Measurements from ENCODE around the gene ARIH2. TPM values are rescaled to one million over a fixed set of nuclear protein-coding genes. Genes with fewer than 3 reads are reported as not detected.

Gene ARIH2
- total and polyA plus RNA-seq, 9 of the 15 experiments (the other 6 are each of a cell fraction or from before 2014, with no cell fraction given), result 27.0 to 120 (median 108) TPM

MicroRNA genes within 50 kb of the gene (microRNA counts, 767-probe panel; counts per million panel counts)
- 6,692 counts per million, percentile 95 among the panel's probes with 10 or more counts for microRNA hsa-miR-191-5p
- microRNA hsa-miR-425-5p, result 4,606 counts per million, percentile 86 among the panel's probes with 10 or more counts

Small RNAs within 50 kb of the gene (microRNA-seq; reads per million reads assigned to microRNA genes)
- gene MIR191 (ENCODE audit: borderline microRNAs expressed) (5,391 reads per million, percentile 98 among the genes with 10 or more reads in this experiment), gene MIR425 (ENCODE audit: borderline microRNAs expressed) (20,281 reads per million, percentile 99 among the genes with 10 or more reads in this experiment)

Small RNAs within 50 kb of the gene (small RNA-seq; reads per million reads assigned to genes)
- gene MIR191 (11,765 reads per million, percentile 100 among the genes with 10 or more reads in this experiment), gene MIR425 (331 reads per million, percentile 99 among the genes with 10 or more reads in this experiment)

Other genes starting within 250 kb of the ARIH2 start
Only the 7 nearest of the 14 such genes appear.
- 37.6 and 56.2 TPM in 2 replicates for gene PRKAR2A, start 71.0 kb upstream of the ARIH2 start, total RNA-seq (2014; rRNA removed)
- 48.6 and 50.1 TPM in 2 replicates for gene PRKAR2A, start 71.0 kb upstream of the ARIH2 start, total RNA-seq (2014; rRNA removed; fragmentation: Illumina TruSeq; extraction: Trizol)
- gene PRKAR2A, start 71.0 kb upstream of the ARIH2 start, total RNA-seq (2015; rRNA removed; fragmentation: Illumina TruSeq; extraction: Trizol), result 50.7 and 53.0 TPM in 2 replicates
- gene PRKAR2A, start 71.0 kb upstream of the ARIH2 start, total RNA-seq (2021), result 84.4 and 84.5 TPM in 2 replicates
- gene PRKAR2A, start 71.0 kb upstream of the ARIH2 start, polyA plus RNA-seq (2011; rRNA removed), result 14.4 and 22.8 TPM in 2 replicates
- gene PRKAR2A, start 71.0 kb upstream of the ARIH2 start, polyA plus RNA-seq (2014; fragmentation: Illumina TruSeq; extraction: Trizol), result 39.3 and 50.3 TPM in 2 replicates
- 10 to 100 TPM; 15.9 to 19.8 TPM for gene PRKAR2A, start 71.0 kb upstream of the ARIH2 start, polyA plus RNA-seq (2014; fragmentation: Nextera tagmentation; extraction: Ambion mirVana)
- gene PRKAR2A, start 71.0 kb upstream of the ARIH2 start, polyA plus RNA-seq (2014; rRNA removed), result 17.7 and 19.2 TPM in 2 replicates
- 14.3 and 22.3 TPM in 2 replicates for gene SLC25A20, start 20.0 kb upstream of the ARIH2 start, total RNA-seq (2014; rRNA removed)
- 28.5 and 29.1 TPM in 2 replicates for gene SLC25A20, start 20.0 kb upstream of the ARIH2 start, total RNA-seq (2014; rRNA removed; fragmentation: Illumina TruSeq; extraction: Trizol)
- 22.1 and 24.2 TPM in 2 replicates for gene SLC25A20, start 20.0 kb upstream of the ARIH2 start, total RNA-seq (2015; rRNA removed; fragmentation: Illumina TruSeq; extraction: Trizol)
- 15.9 and 17.8 TPM in 2 replicates for gene SLC25A20, start 20.0 kb upstream of the ARIH2 start, total RNA-seq (2021)
- gene SLC25A20, start 20.0 kb upstream of the ARIH2 start, polyA plus RNA-seq (2011; rRNA removed), result 30.9 and 48.1 TPM in 2 replicates
- 25.1 and 25.4 TPM in 2 replicates for gene SLC25A20, start 20.0 kb upstream of the ARIH2 start, polyA plus RNA-seq (2014; fragmentation: Illumina TruSeq; extraction: Trizol)
- 10 to 100 TPM; 19.0 to 20.9 TPM for gene SLC25A20, start 20.0 kb upstream of the ARIH2 start, polyA plus RNA-seq (2014; fragmentation: Nextera tagmentation; extraction: Ambion mirVana)
- 21.6 and 30.4 TPM in 2 replicates for gene SLC25A20, start 20.0 kb upstream of the ARIH2 start, polyA plus RNA-seq (2014; rRNA removed)
- gene P4HTM, start 71.4 kb downstream of the ARIH2 start, total RNA-seq (2014; rRNA removed), result 0.23 and 0.33 TPM in 2 replicates
- gene P4HTM, start 71.4 kb downstream of the ARIH2 start, total RNA-seq (2014; rRNA removed; fragmentation: Illumina TruSeq; extraction: Trizol), result 0.25 and 0.32 TPM in 2 replicates
- gene P4HTM, start 71.4 kb downstream of the ARIH2 start, total RNA-seq (2015; rRNA removed; fragmentation: Illumina TruSeq; extraction: Trizol), result 0.14 TPM in 1 of 2 replicates, not detected in the other
- gene P4HTM, start 71.4 kb downstream of the ARIH2 start, total RNA-seq (2021), result 0.27 and 0.66 TPM in 2 replicates
- 0.30 and 0.47 TPM in 2 replicates for gene P4HTM, start 71.4 kb downstream of the ARIH2 start, polyA plus RNA-seq (2011; rRNA removed)
- gene P4HTM, start 71.4 kb downstream of the ARIH2 start, polyA plus RNA-seq (2014; fragmentation: Illumina TruSeq; extraction: Trizol), result 0.09 and 0.29 TPM in 2 replicates
- not detected for gene P4HTM, start 71.4 kb downstream of the ARIH2 start, polyA plus RNA-seq (2014; fragmentation: Nextera tagmentation; extraction: Ambion mirVana)
- 0.22 and 0.29 TPM in 2 replicates for gene P4HTM, start 71.4 kb downstream of the ARIH2 start, polyA plus RNA-seq (2014; rRNA removed)
- gene WDR6, start 88.5 kb downstream of the ARIH2 start, total RNA-seq (2014; rRNA removed), result 33.7 and 43.1 TPM in 2 replicates
- 29.7 and 40.0 TPM in 2 replicates for gene WDR6, start 88.5 kb downstream of the ARIH2 start, total RNA-seq (2014; rRNA removed; fragmentation: Illumina TruSeq; extraction: Trizol)
- 44.7 and 46.7 TPM in 2 replicates for gene WDR6, start 88.5 kb downstream of the ARIH2 start, total RNA-seq (2015; rRNA removed; fragmentation: Illumina TruSeq; extraction: Trizol)
- 90.4 and 90.6 TPM in 2 replicates for gene WDR6, start 88.5 kb downstream of the ARIH2 start, total RNA-seq (2021)
- gene WDR6, start 88.5 kb downstream of the ARIH2 start, polyA plus RNA-seq (2011; rRNA removed), result 47.6 and 69.8 TPM in 2 replicates
- gene WDR6, start 88.5 kb downstream of the ARIH2 start, polyA plus RNA-seq (2014; fragmentation: Illumina TruSeq; extraction: Trizol), result 73.7 and 77.8 TPM in 2 replicates
- gene WDR6, start 88.5 kb downstream of the ARIH2 start, polyA plus RNA-seq (2014; fragmentation: Nextera tagmentation; extraction: Ambion mirVana), result 10 to 100 TPM in 1 of 2 experiments, 1 to 10 TPM in 1; 8.9 to 14.2 TPM
- gene WDR6, start 88.5 kb downstream of the ARIH2 start, polyA plus RNA-seq (2014; rRNA removed), result 60.4 and 66.9 TPM in 2 replicates
- 15.7 and 18.0 TPM in 2 replicates for gene DALRD3, start 99.7 kb downstream of the ARIH2 start, total RNA-seq (2014; rRNA removed)
- 8.4 and 11.6 TPM in 2 replicates for gene DALRD3, start 99.7 kb downstream of the ARIH2 start, total RNA-seq (2014; rRNA removed; fragmentation: Illumina TruSeq; extraction: Trizol)
- gene DALRD3, start 99.7 kb downstream of the ARIH2 start, total RNA-seq (2015; rRNA removed; fragmentation: Illumina TruSeq; extraction: Trizol), result 10.6 and 11.9 TPM in 2 replicates
- gene DALRD3, start 99.7 kb downstream of the ARIH2 start, total RNA-seq (2021), result 15.7 and 16.0 TPM in 2 replicates
- 30.5 and 31.3 TPM in 2 replicates for gene DALRD3, start 99.7 kb downstream of the ARIH2 start, polyA plus RNA-seq (2011; rRNA removed)
- 14.4 and 15.9 TPM in 2 replicates for gene DALRD3, start 99.7 kb downstream of the ARIH2 start, polyA plus RNA-seq (2014; fragmentation: Illumina TruSeq; extraction: Trizol)
- 1 to 10 TPM; 6.6 to 7.2 TPM for gene DALRD3, start 99.7 kb downstream of the ARIH2 start, polyA plus RNA-seq (2014; fragmentation: Nextera tagmentation; extraction: Ambion mirVana)
- gene DALRD3, start 99.7 kb downstream of the ARIH2 start, polyA plus RNA-seq (2014; rRNA removed), result 18.3 and 20.5 TPM in 2 replicates
- 127 and 133 TPM in 2 replicates for gene NDUFAF3, start 103.3 kb downstream of the ARIH2 start, total RNA-seq (2014; rRNA removed)
- gene NDUFAF3, start 103.3 kb downstream of the ARIH2 start, total RNA-seq (2014; rRNA removed; fragmentation: Illumina TruSeq; extraction: Trizol), result 17.9 and 22.4 TPM in 2 replicates
- gene NDUFAF3, start 103.3 kb downstream of the ARIH2 start, total RNA-seq (2015; rRNA removed; fragmentation: Illumina TruSeq; extraction: Trizol), result 26.5 and 27.7 TPM in 2 replicates
- 73.3 and 77.2 TPM in 2 replicates for gene NDUFAF3, start 103.3 kb downstream of the ARIH2 start, total RNA-seq (2021)
- gene NDUFAF3, start 103.3 kb downstream of the ARIH2 start, polyA plus RNA-seq (2011; rRNA removed), result 22.5 and 25.1 TPM in 2 replicates
- 39.8 and 49.8 TPM in 2 replicates for gene NDUFAF3, start 103.3 kb downstream of the ARIH2 start, polyA plus RNA-seq (2014; fragmentation: Illumina TruSeq; extraction: Trizol)
- 10 to 100 TPM; 17.0 to 36.3 TPM for gene NDUFAF3, start 103.3 kb downstream of the ARIH2 start, polyA plus RNA-seq (2014; fragmentation: Nextera tagmentation; extraction: Ambion mirVana)
- 64.6 and 75.9 TPM in 2 replicates for gene NDUFAF3, start 103.3 kb downstream of the ARIH2 start, polyA plus RNA-seq (2014; rRNA removed)
- gene IMPDH2, start 110.6 kb downstream of the ARIH2 start, total RNA-seq (2014; rRNA removed), result 376 and 506 TPM in 2 replicates
- gene IMPDH2, start 110.6 kb downstream of the ARIH2 start, total RNA-seq (2014; rRNA removed; fragmentation: Illumina TruSeq; extraction: Trizol), result 296 and 320 TPM in 2 replicates
- 359 and 366 TPM in 2 replicates for gene IMPDH2, start 110.6 kb downstream of the ARIH2 start, total RNA-seq (2015; rRNA removed; fragmentation: Illumina TruSeq; extraction: Trizol)
- gene IMPDH2, start 110.6 kb downstream of the ARIH2 start, total RNA-seq (2021), result 315 and 318 TPM in 2 replicates
- 332 and 336 TPM in 2 replicates for gene IMPDH2, start 110.6 kb downstream of the ARIH2 start, polyA plus RNA-seq (2011; rRNA removed)
- 362 and 391 TPM in 2 replicates for gene IMPDH2, start 110.6 kb downstream of the ARIH2 start, polyA plus RNA-seq (2014; fragmentation: Illumina TruSeq; extraction: Trizol)
- 100 to 1,000 TPM; 426 to 507 TPM for gene IMPDH2, start 110.6 kb downstream of the ARIH2 start, polyA plus RNA-seq (2014; fragmentation: Nextera tagmentation; extraction: Ambion mirVana)
- 352 and 442 TPM in 2 replicates for gene IMPDH2, start 110.6 kb downstream of the ARIH2 start, polyA plus RNA-seq (2014; rRNA removed)